GM10248 (cell line): ENCODE measurements around the gene FUOM.

Experiments used
- CTCF ChIA-PET: fragments of 300-600 bp; sonication (Branson Sonifier 250); formaldehyde crosslinking; extraction: SDS; loops from one replicate; lab custom pipeline; 2021; ENCODE audit warnings: antibody characterized with exemption; lab: Yijun Ruan, JAX
- POLR2A ChIA-PET: fragments of 350-650 bp; sonication (Branson Sonifier 250); formaldehyde crosslinking; extraction: SDS; loops from one replicate; lab custom pipeline; 2020; ENCODE audit warnings: antibody characterized with exemption; lab: Yijun Ruan, JAX
- DNase-seq: peaks from one replicate; pipeline ENCODE4 v3.0.0; 2012; ENCODE audit errors: extremely low spot score
- TF ChIP-seq, protein P1 (sequence below): IDR thresholded peaks from 2 replicates; pipeline ENCODE4 v1.5.1; 2012; ENCODE audit warnings: mild to moderate bottlenecking, low read depth; ENCODE audit errors: extremely low read depth, missing control alignments, control extremely low read depth

The FUOM gene

DNA sequence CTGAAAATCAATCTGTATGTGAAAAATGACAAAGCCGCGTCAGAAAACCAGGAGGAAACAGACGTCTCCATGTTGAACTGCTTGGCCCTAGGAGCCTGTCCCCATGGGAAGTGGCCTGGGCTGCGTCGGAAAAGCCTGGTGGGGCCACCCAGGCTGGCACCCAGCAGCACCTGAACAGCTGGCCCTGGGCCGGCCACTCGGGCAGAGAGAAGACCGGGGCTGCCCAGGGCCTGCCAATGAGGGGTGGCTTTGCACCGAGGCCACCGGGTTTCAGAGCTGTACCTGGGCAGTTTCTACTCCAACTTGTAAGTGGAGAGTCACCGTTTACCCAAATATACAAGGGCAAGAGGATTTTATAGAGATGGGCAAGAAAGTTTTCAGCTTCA is 1.1 kb upstream of the FUOM start:
- ChIA-PET CTCF (interaction anchor here (1.3 to 1.8 kb wide), 3 partner anchors 11 to 29 kb away, joined by 4 to 9 read pairs (median 4); no protein-coding TSS in a partner anchor), POLR2A (no interaction called here)
- no peak for DNase-seq
- TF ChIP-seq, protein P1, sequence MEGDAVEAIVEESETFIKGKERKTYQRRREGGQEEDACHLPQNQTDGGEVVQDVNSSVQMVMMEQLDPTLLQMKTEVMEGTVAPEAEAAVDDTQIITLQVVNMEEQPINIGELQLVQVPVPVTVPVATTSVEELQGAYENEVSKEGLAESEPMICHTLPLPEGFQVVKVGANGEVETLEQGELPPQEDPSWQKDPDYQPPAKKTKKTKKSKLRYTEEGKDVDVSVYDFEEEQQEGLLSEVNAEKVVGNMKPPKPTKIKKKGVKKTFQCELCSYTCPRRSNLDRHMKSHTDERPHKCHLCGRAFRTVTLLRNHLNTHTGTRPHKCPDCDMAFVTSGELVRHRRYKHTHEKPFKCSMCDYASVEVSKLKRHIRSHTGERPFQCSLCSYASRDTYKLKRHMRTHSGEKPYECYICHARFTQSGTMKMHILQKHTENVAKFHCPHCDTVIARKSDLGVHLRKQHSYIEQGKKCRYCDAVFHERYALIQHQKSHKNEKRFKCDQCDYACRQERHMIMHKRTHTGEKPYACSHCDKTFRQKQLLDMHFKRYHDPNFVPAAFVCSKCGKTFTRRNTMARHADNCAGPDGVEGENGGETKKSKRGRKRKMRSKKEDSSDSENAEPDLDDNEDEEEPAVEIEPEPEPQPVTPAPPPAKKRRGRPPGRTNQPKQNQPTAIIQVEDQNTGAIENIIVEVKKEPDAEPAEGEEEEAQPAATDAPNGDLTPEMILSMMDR = no peak

DNA sequence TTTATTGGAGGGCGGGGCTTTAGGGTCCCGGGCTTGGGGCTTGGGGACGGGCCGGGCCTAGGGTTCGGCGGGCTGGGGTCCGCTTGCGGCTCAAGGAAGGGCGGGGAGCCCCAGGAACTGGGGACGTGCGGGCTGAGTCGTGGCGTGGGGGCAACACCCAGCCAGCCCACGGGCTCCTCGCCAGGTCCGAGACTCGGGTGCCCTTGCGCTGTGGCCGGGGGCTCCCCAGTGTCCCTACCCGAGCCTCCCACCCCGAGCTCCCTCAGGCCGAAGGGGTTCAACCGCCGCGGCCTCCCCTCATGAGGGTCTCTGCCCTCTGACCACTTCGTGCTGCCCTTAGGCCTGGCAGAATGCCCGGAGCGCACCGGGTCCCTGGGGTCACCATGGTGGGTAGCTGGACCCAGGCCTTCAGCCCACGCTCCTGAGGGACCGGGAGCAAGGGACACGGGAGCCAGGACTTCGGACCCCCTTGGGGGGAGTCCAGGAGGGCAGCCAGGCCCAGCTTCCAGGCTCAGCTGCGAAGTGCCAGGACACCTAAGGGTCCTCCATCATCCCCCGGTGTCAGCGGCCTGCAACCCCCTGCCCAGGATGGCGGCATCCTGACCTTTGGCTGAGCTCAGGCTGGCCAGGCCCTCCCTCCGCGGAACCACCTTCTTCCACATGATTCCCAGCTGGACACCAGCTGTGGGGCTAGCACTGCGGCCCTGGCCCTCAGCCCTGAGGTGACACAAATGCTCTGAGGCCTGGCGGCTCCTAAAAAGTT is 524 bp upstream of the FUOM start:
- ChIA-PET CTCF (interaction anchor here (1.2 to 3.1 kb wide), 5 partner anchors 12 to 29 kb away, joined by 3 to 16 read pairs (median 4); no protein-coding TSS in a partner anchor), POLR2A (interaction anchor here (0.6 to 0.7 kb wide), 2 partner anchors 14 to 1960 kb away, joined by 3 read pairs; no protein-coding TSS in a partner anchor)
- TF ChIP-seq, protein P1 = no peak
- DNase-seq = no peak

DNA sequence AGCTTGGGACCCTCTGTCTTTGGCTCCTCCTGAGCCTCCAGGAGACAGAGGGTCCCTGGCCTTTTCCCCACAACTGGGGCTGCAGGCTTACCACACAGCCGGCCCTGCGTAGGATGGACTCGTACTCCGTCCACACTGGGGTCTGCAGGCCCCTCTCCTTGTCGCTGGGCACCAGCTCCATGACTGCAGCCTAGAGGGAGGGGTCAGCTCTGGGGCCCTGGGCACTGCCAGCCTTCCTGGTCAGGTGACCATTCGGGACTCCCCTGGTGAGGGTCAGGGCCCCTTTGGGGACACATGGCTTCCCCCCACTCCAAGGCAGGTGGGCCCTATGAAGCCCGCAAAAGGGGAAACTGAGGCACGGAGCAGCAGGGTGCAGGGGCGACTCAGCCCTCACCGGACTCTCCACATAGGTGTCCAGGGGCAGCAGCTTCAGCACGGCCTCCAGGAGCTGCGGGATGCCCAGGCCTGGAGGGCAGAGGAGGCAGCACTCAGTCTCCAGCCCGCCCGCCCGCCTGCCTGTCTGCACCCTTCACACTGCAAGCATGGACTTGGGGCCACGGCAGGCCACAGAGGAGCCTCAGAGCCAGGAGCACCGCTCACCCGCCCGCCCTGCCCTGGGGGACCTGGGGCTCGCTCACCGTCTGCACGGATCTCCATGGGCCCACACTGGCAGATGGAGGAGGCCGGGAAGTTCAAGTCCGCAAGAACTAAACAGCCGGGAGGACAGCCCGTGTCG is 1.1 kb downstream of the FUOM start:
- TF ChIP-seq, protein P1 = no peak
- ChIA-PET POLR2A (no interaction called here), CTCF (interaction anchor here (1.0 to 3.1 kb wide), 5 partner anchors 10 to 110 kb away, joined by 3 to 16 read pairs (median 3); no protein-coding TSS in a partner anchor)
- DNase-seq = no peak

DNA sequence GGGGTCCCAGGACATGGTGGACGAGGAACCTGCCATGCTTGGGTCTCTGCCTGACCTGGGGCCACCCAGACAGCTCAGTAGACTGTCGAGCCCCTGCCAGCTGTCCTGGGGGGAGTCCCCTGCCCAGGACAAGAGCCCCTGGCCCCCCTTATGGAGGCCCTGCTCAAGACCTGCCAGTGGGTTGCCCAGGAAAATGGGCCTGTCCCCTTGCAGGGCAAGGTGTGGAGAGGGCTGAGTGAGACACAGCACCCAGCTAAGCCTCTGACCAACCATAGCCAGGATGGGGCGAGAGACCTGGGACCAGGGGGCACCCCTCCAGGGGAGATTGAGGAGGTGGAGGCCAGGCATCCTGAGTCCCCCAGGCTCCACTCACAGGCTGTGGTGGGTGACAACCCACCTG is 1.8 kb downstream of the FUOM start:
- no peak for DNase-seq
- POLR2A ChIA-PET = no interaction called here
- CTCF ChIA-PET = interaction anchor here (1.0 to 3.1 kb wide), 4 partner anchors 26 to 109 kb away, joined by 3 to 16 read pairs (median 4); no protein-coding TSS in a partner anchor
- TF ChIP-seq, protein P1 = no peak

DNA sequence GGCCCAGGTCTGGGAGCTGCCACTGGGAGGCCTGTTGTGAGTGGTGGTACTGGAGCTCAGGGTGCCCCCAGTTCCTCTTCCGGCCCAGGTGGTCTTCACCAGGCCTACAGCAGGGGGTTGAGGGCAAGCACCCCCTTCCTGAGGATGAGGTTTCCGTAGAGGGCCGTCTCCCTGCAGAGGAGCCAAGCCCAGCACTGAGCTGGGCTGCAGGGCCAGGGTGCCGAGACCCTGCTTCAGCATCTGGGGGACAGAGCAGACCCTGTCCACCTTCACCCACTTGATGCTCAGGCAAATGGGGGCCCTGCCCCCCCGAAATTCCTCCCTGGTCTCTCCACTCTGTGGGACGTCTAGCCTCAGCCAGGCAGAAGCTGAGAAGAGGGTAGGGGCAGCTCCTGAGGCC is 2.6 kb downstream of the FUOM start:
- CTCF ChIA-PET = interaction anchor here (1.3 to 3.1 kb wide), 2 partner anchors 26 to 108 kb away, joined by 3 to 16 read pairs; no protein-coding TSS in a partner anchor
- no peak for DNase-seq
- POLR2A ChIA-PET = no interaction called here
- TF ChIP-seq, protein P1 = no peak

DNA sequence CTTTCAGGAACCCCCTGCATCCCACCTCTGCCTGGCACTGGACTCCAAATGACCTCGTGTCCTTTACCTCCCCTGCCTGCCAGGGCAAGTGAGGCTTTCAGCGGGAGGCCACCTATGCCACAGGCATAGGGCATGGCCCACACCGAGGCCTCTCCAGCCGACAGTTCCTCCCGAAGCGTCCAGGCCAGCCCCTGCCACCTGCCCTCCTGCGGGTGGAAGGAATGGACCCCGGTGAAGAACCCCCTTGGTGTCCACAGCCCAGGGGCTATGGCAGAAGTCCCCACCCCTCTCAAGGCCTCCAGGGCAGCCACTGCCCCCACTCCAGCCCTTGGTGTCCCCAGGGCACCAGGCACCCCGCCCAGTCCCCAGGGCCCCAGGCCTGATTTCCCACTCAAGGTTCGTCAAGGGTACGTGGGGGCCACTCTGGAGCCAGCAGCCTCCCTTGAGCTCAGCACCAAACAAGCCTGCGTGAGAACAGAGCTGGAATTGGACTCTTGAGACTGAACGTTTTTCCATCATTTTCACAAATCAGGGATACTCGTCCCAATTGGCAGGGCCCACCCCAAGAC is 3.1 kb downstream of the FUOM start:
- no peak for DNase-seq
- TF ChIP-seq, protein P1 = no peak
- ChIA-PET POLR2A (no interaction called here), CTCF (interaction anchor here (3.1 kb wide), 1 partner anchor 25 kb away, joined by 16 read pairs; no protein-coding TSS in a partner anchor)
